ENCODE measurements around the gene HHIPL1. TPM values are rescaled to one million over a fixed set of nuclear protein-coding genes. Genes with fewer than 3 reads are reported as not detected.

HHIPL1 gene
- total RNA-seq, 1 donor from 2014 or later: 11.9 TPM

DNA sequence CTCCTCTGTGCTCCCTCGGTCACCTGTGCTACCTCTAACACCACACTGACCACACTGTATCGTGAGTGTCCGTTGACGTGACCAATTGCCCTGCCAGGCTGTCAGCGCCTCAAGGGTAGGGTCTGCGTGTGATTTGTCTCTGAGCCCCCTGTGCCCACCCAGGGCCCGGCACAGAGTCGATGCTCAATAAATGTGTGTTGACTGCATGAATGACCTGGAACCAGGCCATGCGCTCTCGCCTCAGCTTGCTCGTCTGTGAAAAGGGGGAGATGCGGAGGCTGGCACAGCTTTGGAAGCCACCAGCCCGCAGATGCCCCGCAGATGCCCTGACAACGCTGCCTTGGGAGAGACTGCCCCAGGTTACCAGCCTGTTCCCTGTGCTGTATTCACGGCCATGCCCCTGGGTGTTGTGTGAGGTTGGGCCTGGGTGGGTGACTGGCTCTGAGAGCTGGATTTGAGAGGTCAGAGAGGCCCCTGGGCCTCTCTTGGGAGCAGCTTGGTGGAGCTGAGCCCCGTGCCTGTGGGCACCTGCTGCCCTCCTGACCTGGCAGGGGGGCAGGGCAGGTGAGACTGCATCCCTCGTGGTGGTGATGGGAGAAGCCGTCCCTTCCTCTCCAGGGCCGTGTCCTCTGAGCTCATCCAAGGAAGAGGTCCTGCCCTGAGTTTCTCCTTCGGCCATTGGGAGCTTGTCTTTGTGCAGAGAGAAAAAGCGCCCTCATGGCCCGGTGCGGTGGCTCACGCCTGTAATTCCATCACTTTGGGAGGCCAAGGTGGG, 82.4 kb downstream of the HHIPL1 start:
- H3K4me3 ChIP-seq: no peak overlapping the region
- peak in 1 of 2 donors; percentile 58 for DNase-seq (ENCODE audit: low spot score in 2 of 2)
- no peak overlapping the region for H3K27ac ChIP-seq
- no peaks in the 10 kb centered on the region for H3K36me3 ChIP-seq
- TF ChIP-seq, protein P1, sequence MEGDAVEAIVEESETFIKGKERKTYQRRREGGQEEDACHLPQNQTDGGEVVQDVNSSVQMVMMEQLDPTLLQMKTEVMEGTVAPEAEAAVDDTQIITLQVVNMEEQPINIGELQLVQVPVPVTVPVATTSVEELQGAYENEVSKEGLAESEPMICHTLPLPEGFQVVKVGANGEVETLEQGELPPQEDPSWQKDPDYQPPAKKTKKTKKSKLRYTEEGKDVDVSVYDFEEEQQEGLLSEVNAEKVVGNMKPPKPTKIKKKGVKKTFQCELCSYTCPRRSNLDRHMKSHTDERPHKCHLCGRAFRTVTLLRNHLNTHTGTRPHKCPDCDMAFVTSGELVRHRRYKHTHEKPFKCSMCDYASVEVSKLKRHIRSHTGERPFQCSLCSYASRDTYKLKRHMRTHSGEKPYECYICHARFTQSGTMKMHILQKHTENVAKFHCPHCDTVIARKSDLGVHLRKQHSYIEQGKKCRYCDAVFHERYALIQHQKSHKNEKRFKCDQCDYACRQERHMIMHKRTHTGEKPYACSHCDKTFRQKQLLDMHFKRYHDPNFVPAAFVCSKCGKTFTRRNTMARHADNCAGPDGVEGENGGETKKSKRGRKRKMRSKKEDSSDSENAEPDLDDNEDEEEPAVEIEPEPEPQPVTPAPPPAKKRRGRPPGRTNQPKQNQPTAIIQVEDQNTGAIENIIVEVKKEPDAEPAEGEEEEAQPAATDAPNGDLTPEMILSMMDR (IDR thresholded peaks at IDR 0.05): no peak
- no peaks in the 10 kb centered on the region for H3K27me3 ChIP-seq
- intact Hi-C loops (cut with DNase I): no loop called here
- no peaks in the 10 kb centered on the region for H3K9me3 ChIP-seq
- H3K4me1 ChIP-seq: peaks cover 3 to 13% of the 10 kb centered on the region in 2 donors

- Histone ChIP-seq H3K9me3 (no peaks in the 10 kb centered on the region), H3K36me3 (no peaks in the 10 kb centered on the region), H3K27ac (no peak overlapping the region), H3K27me3 (no peaks in the 10 kb centered on the region), H3K4me3 (no peak overlapping the region), H3K4me1 (peaks cover 3 to 13% of the 10 kb centered on the region in 2 donors)
- intact Hi-C loops (cut with DNase I): no loop called here
- TF ChIP-seq, protein P1 (IDR thresholded peaks at IDR 0.05): no peak
- peak; percentile 4 to 47 for DNase-seq (ENCODE audit: low spot score in 2 of 2)
Observed at GRCh38 chr14:99728231-99728920, 83.4 kb downstream of the HHIPL1 start.

- Histone ChIP-seq H3K4me1 (peaks cover 3 to 13% of the 10 kb centered on the region in 2 donors), H3K27ac (no peak overlapping the region), H3K4me3 (no peak overlapping the region), H3K9me3 (no peaks in the 10 kb centered on the region), H3K36me3 (no peaks in the 10 kb centered on the region), H3K27me3 (no peaks in the 10 kb centered on the region)
- DNase-seq (ENCODE audit: low spot score in 2 of 2): peak in 1 of 2 donors; percentile 57
- intact Hi-C loops (cut with DNase I): no loop called here
- TF ChIP-seq, protein P1 (IDR thresholded peaks at IDR 0.05): no peak
Observed at GRCh38 chr14:99728981-99729451, 84.1 kb downstream of the HHIPL1 start.

Other genes with a start within 250 kb of the HHIPL1 start
- 26.4 TPM for gene SETD3, start 164.3 kb upstream of the HHIPL1 start, total RNA-seq
- 21.9 TPM for gene CCNK, start 163.7 kb upstream of the HHIPL1 start, total RNA-seq
- gene CCDC85C, start 40.9 kb upstream of the HHIPL1 start, total RNA-seq: 0.64 TPM
- not detected for gene CYP46A1, start 39.2 kb downstream of the HHIPL1 start, total RNA-seq
- gene EML1, start 148.3 kb downstream of the HHIPL1 start, total RNA-seq: 28.3 TPM

All from ascending aorta (tissue), 2 donors.